HepG2 (cell line): ENCODE results near the gene CYTH2. TPM values are rescaled to one million over a fixed set of nuclear protein-coding genes. Genes with fewer than 3 reads are reported as not detected.
A peak's percentile ranks its signal among the peaks of the same experiment; 100 is the strongest.

Experiments used
- CTCF ChIP-seq: sonication (generic); formaldehyde crosslinking; IDR thresholded peaks from 2 replicates; pipeline ENCODE4 v1.5.0; 2020; ENCODE audit warnings: mild to moderate bottlenecking, missing genetic modification reagents, moderate library complexity
- HNRNPK ChIP-seq: fragments of 200-400 bp; formaldehyde crosslinking; IDR thresholded peaks from 2 replicates; pipeline ENCODE4 v1.6.1; 2018; ENCODE audit warnings: low read length, low read depth, moderate library complexity, mild to moderate bottlenecking; ENCODE audit not compliant: poor library complexity, severe bottlenecking
- KDM5A ChIP-seq: fragments of 200-600 bp; sonication (generic); IDR thresholded peaks from 2 replicates; pipeline ENCODE4 v1.7.0; 2018; ENCODE audit warnings: antibody characterized with exemption, mild to moderate bottlenecking, low read length, borderline replicate concordance
- MBD4 ChIP-seq: IDR thresholded peaks from 2 replicates; pipeline ENCODE4 v1.6.1; 2012; ENCODE audit warnings: low read length, inconsistent platforms, borderline replicate concordance
- PAF1 ChIP-seq: IDR thresholded peaks from 2 replicates; pipeline ENCODE4 v1.6.1; 2016; ENCODE audit warnings: missing genetic modification reagents, missing compliant biosample characterization
- PRDM10 ChIP-seq: sonication (generic); formaldehyde crosslinking; IDR thresholded peaks from 2 replicates; pipeline ENCODE4 v1.4.0; 2020; ENCODE audit warnings: low read depth, missing genetic modification reagents
- REL ChIP-seq: sonication (generic); formaldehyde crosslinking; conservative IDR thresholded peaks from 2 replicates; pipeline ENCODE4 v1.8.0; 2022; ENCODE audit warnings: mild to moderate bottlenecking, missing genetic modification reagents, moderate library complexity
- SIN3A ChIP-seq: IDR thresholded peaks from 2 replicates; pipeline ENCODE4 v1.6.1; 2011; ENCODE audit warnings: low read depth, mild to moderate bottlenecking, control low read depth, low read length, borderline replicate concordance
- ZNF224 ChIP-seq: sonication (generic); formaldehyde crosslinking; IDR thresholded peaks from 2 replicates; pipeline ENCODE4 v1.5.0; 2020; ENCODE audit warnings: mild to moderate bottlenecking, missing genetic modification reagents
- ZNF234 ChIP-seq: sonication (generic); formaldehyde crosslinking; conservative IDR thresholded peaks from 2 replicates; pipeline ENCODE4 v1.5.1; 2020; ENCODE audit warnings: mild to moderate bottlenecking, missing genetic modification reagents
- ZNF598 ChIP-seq: sonication (generic); formaldehyde crosslinking; IDR thresholded peaks from 2 replicates; pipeline ENCODE4 v1.5.1; 2020; ENCODE audit warnings: mild to moderate bottlenecking, missing genetic modification reagents, borderline replicate concordance
- ZNF629 ChIP-seq: sonication (generic); formaldehyde crosslinking; conservative IDR thresholded peaks from 2 replicates; pipeline ENCODE4 v1.5.0; 2020; ENCODE audit warnings: missing genetic modification reagents
- ZNF781 ChIP-seq: sonication (generic); formaldehyde crosslinking; IDR thresholded peaks from 2 replicates; pipeline ENCODE4 v1.5.1; 2020; ENCODE audit warnings: borderline replicate concordance, mild to moderate bottlenecking, missing genetic modification reagents; ENCODE audit errors: not compliant biosample characterization
- ZNF792 ChIP-seq: IDR thresholded peaks from 2 replicates; pipeline ENCODE4 v1.6.1; 2016
- polyA plus RNA-seq, 8 experiments: library from polyadenylated mRNA; depleted of rRNA in 3 of 8; stranded (reverse) in 7 of 8; unstranded in 1 of 8; fragments of >200 nt; fragmentation: Illumina TruSeq in 4 of 8; extraction: Trizol in 4 of 8; gene quantifications; 2 replicates each; pipeline versions ENCODE4 v1.2.1 to v1.2.3, GENCODE V29; 2011 to 2016; ENCODE audit warnings: low read depth in 4 of 8, missing spikeins in 1 of 8, mixed read lengths in 1 of 8; ENCODE audit not compliant: insufficient read depth in 1 of 8
- total RNA-seq, 5 experiments: library from RNA; depleted of rRNA; stranded (reverse); fragments of >200 nt; fragmentation: Illumina TruSeq; extraction: Trizol; gene quantifications; 2 replicates each; pipeline ENCODE4 v1.2.3, GENCODE V29; 2016; ENCODE audit warnings: low read depth in 1 of 5
- TF ChIP-seq, protein P1 (sequence below): sonication (generic); formaldehyde crosslinking; IDR thresholded peaks from 2 replicates; pipeline ENCODE4 v1.9.0; 2021; ENCODE audit warnings: missing genetic modification reagents, borderline replicate concordance
- TF ChIP-seq, protein P2 (sequence below): sonication (generic); formaldehyde crosslinking; IDR thresholded peaks from 2 replicates; pipeline ENCODE4 v1.8.0; 2022; ENCODE audit warnings: mild to moderate bottlenecking, missing genetic modification reagents; ENCODE audit not compliant: insufficient replicate concordance
- TF ChIP-seq, protein P3 (sequence below): sonication (generic); formaldehyde crosslinking; IDR thresholded peaks from 2 replicates; pipeline ENCODE4 v1.4.0; 2020; ENCODE audit warnings: missing genetic modification reagents

Gene CYTH2
- total and polyA plus RNA-seq, 2 of the 13 experiments (the other 11 are each of a cell fraction or from before 2014, with no cell fraction given) = 16.5 to 39.3 TPM

DNA sequence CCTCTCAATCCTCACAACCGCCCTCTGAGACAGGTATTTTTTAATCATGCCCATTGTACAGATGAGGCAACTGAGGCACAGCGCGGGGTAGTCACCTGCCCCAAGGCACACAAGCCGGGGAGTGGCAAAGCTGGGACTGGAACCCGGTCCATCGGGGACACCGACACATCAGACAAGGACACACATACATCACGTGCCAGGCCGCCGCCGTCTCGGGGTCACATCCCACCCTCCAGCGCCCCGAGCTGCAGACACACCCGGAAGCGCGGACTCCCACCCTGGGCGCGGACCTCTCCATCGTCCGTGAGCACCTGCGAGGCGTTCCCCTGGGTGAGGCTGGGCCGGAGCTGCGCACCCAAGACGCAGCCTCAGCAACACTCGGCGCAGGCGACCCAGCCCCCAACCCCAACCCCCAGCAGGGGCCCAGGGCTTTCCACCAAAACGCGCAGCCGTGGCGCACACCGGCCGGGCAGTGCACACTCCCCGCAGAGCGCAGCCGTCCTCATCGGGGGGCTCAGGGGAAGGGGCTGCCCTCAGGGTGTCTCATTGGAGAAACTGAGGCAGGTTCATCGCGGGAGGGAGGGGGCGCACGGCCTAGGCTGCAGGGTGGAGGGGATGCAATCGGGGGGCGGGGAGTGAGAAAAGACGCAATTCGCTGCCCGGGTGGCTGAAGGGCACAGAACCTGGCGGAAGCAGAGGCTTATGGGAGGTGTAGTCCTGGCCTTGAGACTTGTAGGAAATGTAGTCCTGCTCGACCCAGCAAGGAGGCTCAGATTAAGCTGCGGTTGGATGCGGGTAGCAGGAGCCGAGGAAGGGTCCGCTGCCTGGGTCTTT, 44.3 kb downstream of the CYTH2 start (continued):
- TF ChIP-seq CTCF (CRISPR knock-in tag) (no peak), SIN3A (no peak), ZNF781 (CRISPR knock-in tag) (no peak), ZNF629 (peak; percentile 98), REL (CRISPR knock-in tag) (no peak), PRDM10 (CRISPR knock-in tag) (0 out of 2 replicates have a peak, but pooled peaks have one; percentile 13), MBD4 (no peak), HNRNPK (no peak), ZNF234 (CRISPR knock-in tag) (peak; percentile 37; the same call in 1 of the 2 replicates), ZNF598 (no peak), ZNF792 (CRISPR knock-in tag) (0 out of 2 replicates have a peak, but pooled peaks have one; percentile 44), ZNF224 (CRISPR knock-in tag) (no peak), PAF1 (CRISPR knock-in tag) (no peak), KDM5A (no peak)
- TF ChIP-seq, protein P1, sequence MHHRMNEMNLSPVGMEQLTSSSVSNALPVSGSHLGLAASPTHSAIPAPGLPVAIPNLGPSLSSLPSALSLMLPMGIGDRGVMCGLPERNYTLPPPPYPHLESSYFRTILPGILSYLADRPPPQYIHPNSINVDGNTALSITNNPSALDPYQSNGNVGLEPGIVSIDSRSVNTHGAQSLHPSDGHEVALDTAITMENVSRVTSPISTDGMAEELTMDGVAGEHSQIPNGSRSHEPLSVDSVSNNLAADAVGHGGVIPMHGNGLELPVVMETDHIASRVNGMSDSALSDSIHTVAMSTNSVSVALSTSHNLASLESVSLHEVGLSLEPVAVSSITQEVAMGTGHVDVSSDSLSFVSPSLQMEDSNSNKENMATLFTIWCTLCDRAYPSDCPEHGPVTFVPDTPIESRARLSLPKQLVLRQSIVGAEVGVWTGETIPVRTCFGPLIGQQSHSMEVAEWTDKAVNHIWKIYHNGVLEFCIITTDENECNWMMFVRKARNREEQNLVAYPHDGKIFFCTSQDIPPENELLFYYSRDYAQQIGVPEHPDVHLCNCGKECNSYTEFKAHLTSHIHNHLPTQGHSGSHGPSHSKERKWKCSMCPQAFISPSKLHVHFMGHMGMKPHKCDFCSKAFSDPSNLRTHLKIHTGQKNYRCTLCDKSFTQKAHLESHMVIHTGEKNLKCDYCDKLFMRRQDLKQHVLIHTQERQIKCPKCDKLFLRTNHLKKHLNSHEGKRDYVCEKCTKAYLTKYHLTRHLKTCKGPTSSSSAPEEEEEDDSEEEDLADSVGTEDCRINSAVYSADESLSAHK (CRISPR knock-in tag) = no peak
- TF ChIP-seq, protein P2, sequence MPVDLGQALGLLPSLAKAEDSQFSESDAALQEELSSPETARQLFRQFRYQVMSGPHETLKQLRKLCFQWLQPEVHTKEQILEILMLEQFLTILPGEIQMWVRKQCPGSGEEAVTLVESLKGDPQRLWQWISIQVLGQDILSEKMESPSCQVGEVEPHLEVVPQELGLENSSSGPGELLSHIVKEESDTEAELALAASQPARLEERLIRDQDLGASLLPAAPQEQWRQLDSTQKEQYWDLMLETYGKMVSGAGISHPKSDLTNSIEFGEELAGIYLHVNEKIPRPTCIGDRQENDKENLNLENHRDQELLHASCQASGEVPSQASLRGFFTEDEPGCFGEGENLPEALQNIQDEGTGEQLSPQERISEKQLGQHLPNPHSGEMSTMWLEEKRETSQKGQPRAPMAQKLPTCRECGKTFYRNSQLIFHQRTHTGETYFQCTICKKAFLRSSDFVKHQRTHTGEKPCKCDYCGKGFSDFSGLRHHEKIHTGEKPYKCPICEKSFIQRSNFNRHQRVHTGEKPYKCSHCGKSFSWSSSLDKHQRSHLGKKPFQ (CRISPR knock-in tag) = peak; percentile 11
- TF ChIP-seq, protein P3, sequence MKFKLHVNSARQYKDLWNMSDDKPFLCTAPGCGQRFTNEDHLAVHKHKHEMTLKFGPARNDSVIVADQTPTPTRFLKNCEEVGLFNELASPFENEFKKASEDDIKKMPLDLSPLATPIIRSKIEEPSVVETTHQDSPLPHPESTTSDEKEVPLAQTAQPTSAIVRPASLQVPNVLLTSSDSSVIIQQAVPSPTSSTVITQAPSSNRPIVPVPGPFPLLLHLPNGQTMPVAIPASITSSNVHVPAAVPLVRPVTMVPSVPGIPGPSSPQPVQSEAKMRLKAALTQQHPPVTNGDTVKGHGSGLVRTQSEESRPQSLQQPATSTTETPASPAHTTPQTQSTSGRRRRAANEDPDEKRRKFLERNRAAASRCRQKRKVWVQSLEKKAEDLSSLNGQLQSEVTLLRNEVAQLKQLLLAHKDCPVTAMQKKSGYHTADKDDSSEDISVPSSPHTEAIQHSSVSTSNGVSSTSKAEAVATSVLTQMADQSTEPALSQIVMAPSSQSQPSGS (CRISPR knock-in tag) = no peak
